ENCODE data around the gene CFAP46. TPM values are rescaled to one million over a fixed set of nuclear protein-coding genes. Genes with fewer than 3 reads are reported as not detected.

Gene CFAP46
- total RNA-seq, 2 experiments from 2014 or later = not detected

GRCh38 chr10:132761395-132762060 lies 180.8 kb downstream of the CFAP46 start:
- no TSS peak for BruUV-seq (replicated peaks)

GRCh38 chr10:132758865-132759264 lies 183.5 kb downstream of the CFAP46 start:
- no peaks in the 10 kb centered on the region for H3K36me3 ChIP-seq (ENCODE audit: insufficient read depth, low read length)
- no peak overlapping the region for H3K27ac ChIP-seq (ENCODE audit: low read depth, low read length, poor library complexity, severe bottlenecking)
- no peak overlapping the region for H3K4me2 ChIP-seq (ENCODE audit: low read length)
- H3K4me3 ChIP-seq (ENCODE audit: low read depth, low read length, poor library complexity, severe bottlenecking) = no peak overlapping the region
- H3K9me3 ChIP-seq (ENCODE audit: low read length) = no peaks in the 10 kb centered on the region
- intact Hi-C loops (cut with micrococcal nuclease; ENCODE audit: unreplicated experiment) = no loop called here
- H3K79me2 ChIP-seq (ENCODE audit: insufficient read depth, low read depth, low read length) = no peaks in the 10 kb centered on the region
- no peak for DNase-seq (ENCODE audit: low spot score)
- no peaks in the 10 kb centered on the region for H4K20me1 ChIP-seq (ENCODE audit: insufficient read depth, low read length)
- ChIA-PET CTCF (ENCODE audit: unreplicated experiment) (no interaction called here), POLR2A (no interaction called here)
- no TSS peak for BruUV-seq (replicated peaks)
- no peak for TF ChIP-seq CTCF (conservative IDR thresholded peaks at IDR 0.05; ENCODE audit: low read length)
- no peak for TF ChIP-seq EZH2phosphoT487 (IDR thresholded peaks at IDR 0.05; ENCODE audit: borderline replicate concordance, low read depth, low read length)
- H3K4me1 ChIP-seq (ENCODE audit: insufficient read depth, low read length, poor library complexity, severe bottlenecking) = no peaks in the 10 kb centered on the region
- H2AFZ ChIP-seq (ENCODE audit: low read length) = no peak overlapping the region
- H3K9me2 ChIP-seq (ENCODE audit: insufficient read depth, low read length) = no peaks in the 10 kb centered on the region

More at GRCh38 chr10:132761395-132762060, 180.8 kb downstream of the CFAP46 start:
- Histone ChIP-seq H3K4me1 (ENCODE audit: insufficient read depth, low read length, poor library complexity, severe bottlenecking) (no peaks in the 10 kb centered on the region), H3K9me3 (ENCODE audit: low read length) (no peaks in the 10 kb centered on the region), H3K79me2 (ENCODE audit: insufficient read depth, low read depth, low read length) (no peaks in the 10 kb centered on the region), H3K4me2 (ENCODE audit: low read length) (no peak overlapping the region), H3K27ac (ENCODE audit: low read depth, low read length, poor library complexity, severe bottlenecking) (no peak overlapping the region), H4K20me1 (ENCODE audit: insufficient read depth, low read length) (no peaks in the 10 kb centered on the region), H3K4me3 (ENCODE audit: low read depth, low read length, poor library complexity, severe bottlenecking) (no peak overlapping the region), H3K36me3 (ENCODE audit: insufficient read depth, low read length) (no peaks in the 10 kb centered on the region), H3K9me2 (ENCODE audit: insufficient read depth, low read length) (no peaks in the 10 kb centered on the region), H2AFZ (ENCODE audit: low read length) (no peak overlapping the region)
- TF ChIP-seq EZH2phosphoT487 (IDR thresholded peaks at IDR 0.05; ENCODE audit: borderline replicate concordance, low read depth, low read length) (no peak), CTCF (conservative IDR thresholded peaks at IDR 0.05; ENCODE audit: low read length) (no peak)
- CTCF ChIA-PET (ENCODE audit: unreplicated experiment) = no interaction called here
- no peak for DNase-seq (ENCODE audit: low spot score)
- intact Hi-C loops (cut with micrococcal nuclease; ENCODE audit: unreplicated experiment) = no loop called here
- POLR2A ChIA-PET = no interaction called here

Other genes starting within 250 kb of the CFAP46 start
- not detected in 2 replicates for gene NKX6-2, start 156.4 kb downstream of the CFAP46 start, total RNA-seq (2014; rRNA removed; shearing (Covaris generic))
- not detected in 2 replicates for gene NKX6-2, start 156.4 kb downstream of the CFAP46 start, total RNA-seq (2022)
- gene ADGRA1, start 145.4 kb upstream of the CFAP46 start, total RNA-seq (2014; rRNA removed; shearing (Covaris generic)) = not detected in 2 replicates
- not detected in 2 replicates for gene ADGRA1, start 145.4 kb upstream of the CFAP46 start, total RNA-seq (2022)
- gene KNDC1, start 217.6 kb upstream of the CFAP46 start, total RNA-seq (2014; rRNA removed; shearing (Covaris generic)) = not detected in 2 replicates
- gene KNDC1, start 217.6 kb upstream of the CFAP46 start, total RNA-seq (2022) = not detected in 2 replicates